CD4-positive, alpha-beta T cell treated with Interleukin-15 for 1 hour (primary cell): ENCODE measurements around the gene SHC2.

Experiments
- DNase-seq: peaks from one replicate; pipeline ENCODE4 v3.0.0-alpha.2; 2020

Gene SHC2, protein sequence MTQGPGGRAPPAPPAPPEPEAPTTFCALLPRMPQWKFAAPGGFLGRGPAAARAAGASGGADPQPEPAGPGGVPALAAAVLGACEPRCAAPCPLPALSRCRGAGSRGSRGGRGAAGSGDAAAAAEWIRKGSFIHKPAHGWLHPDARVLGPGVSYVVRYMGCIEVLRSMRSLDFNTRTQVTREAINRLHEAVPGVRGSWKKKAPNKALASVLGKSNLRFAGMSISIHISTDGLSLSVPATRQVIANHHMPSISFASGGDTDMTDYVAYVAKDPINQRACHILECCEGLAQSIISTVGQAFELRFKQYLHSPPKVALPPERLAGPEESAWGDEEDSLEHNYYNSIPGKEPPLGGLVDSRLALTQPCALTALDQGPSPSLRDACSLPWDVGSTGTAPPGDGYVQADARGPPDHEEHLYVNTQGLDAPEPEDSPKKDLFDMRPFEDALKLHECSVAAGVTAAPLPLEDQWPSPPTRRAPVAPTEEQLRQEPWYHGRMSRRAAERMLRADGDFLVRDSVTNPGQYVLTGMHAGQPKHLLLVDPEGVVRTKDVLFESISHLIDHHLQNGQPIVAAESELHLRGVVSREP

GRCh38 chr19:460877-461720 lies at the start of gene SHC2:
SHC2 (minus strand) TSS chr19:461033; CDS start chr19:460996, 37 bp downstream.
- no peak for DNase-seq

- DNase-seq: no peak
These were observed 47.6 kb upstream of the SHC2 start for GRCh38 chr19:508204-509150.

DNA sequence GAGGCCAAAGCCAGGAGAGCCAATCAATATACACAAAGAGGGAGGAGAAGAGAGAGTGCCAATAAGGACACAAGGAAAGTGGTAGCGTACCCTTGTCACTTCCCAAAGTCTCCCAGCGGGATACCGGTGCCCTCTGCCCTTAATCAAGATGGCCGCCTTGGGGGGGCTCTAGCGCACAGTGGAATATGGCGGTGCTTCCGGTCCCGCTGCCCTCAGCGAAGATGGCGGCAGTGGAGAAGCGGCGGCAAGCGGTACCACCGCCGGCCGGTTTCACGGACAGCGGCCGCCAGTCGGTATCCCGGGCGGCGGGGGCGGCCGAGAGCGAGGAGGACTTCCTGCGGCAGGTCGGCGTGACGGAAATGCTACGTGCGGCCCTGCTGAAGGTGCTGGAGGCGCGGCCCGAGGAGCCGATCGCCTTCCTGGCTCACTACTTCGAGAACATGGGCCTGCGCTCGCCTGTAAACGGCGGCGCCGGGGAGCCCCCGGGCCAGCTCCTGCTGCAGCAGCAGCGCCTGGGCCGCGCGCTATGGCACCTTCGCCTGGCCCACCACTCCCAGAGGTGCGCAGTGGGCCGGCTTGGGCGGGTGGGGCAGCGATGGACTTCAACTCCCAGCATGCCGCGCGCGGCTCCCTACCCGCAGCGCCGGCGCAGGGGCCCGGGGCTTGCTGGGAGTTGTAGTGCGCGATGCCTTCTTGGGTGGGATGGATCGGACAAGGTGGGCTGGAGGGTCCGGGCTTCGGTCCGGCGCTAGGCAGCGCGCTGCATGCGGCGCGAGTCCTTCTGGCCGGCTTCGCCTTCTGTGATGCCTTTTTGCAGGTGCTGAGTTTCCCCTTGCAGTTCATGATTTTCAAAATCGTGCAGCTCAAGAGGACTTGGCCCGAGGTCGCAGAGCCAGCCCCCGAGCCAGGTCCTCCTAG lies 46.7 kb upstream of the SHC2 start, which contains the start of gene TPGS1:
Gene TPGS1, plus strand, starts transcription at position 212 of the 918 bp plus-strand sequence. Its CDS starts 10 bp downstream, at position 222.
- peak; percentile 70 for DNase-seq

DNA sequence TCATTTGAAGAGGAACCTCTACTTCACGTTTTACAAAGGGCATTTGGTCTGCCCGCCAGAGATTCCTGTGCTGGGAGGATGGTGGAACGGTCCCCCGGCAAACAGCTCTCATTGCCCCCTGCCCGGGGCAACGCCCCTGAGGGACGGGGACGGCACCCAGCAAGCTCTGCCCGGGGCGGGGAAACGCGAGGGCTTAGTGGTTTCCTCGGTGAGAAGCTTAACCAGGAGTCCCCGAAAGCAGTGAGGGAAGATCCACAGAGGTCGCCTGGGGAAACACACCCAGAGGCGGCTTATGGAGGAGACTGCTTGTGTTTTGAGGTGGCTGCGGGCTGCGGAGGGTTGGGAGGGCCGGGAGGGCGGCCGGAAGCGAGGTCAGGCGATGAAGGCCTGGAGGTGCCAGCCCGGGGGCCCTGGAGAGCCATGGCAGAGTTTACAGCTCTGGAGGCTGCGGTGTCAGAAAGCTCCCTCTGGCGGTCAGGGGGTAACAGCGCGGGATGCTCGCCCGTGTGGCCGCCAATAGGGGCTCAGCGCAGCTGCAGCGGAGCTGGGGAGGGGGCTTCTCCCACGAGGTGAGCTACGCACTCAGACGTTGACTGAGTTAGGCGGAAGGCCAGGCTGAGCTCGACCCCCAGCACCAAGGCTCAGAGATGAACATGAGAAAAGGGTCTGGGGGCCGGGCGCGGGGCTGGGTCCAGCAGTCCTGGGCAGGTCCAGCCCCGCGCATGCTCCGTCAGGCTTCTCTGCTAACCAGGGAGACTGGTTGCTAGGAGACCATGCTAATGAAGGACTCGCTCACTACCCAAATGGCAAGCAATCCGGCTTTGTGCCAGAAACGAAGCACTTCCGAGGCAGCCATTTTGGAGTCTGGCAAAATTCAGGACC lies 45.8 kb upstream of the SHC2 start:
- peak; percentile 97 for DNase-seq

GRCh38 chr19:504616-505015 lies 43.8 kb upstream of the SHC2 start:
- no peak for DNase-seq

DNA sequence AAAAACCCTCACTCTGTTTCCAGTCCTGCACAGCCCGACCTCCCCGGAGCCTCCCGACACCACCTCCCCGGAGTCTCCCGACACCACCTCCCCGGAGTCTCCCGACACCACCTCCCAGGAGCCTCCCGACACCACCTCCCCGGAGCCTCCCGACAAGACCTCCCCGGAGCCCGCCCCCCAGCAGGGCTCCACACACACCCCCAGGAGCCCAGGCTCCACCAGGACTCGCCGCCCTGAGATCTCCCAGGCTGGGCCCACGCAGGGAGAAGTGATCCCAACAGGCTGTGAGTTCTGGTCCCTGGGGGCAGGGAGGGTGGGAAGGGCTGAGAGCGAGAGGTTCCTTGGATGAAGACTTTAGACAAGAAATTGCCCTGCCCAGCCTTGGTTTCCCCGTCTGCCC lies 40.8 kb upstream of the SHC2 start:
- no peak for DNase-seq

DNA sequence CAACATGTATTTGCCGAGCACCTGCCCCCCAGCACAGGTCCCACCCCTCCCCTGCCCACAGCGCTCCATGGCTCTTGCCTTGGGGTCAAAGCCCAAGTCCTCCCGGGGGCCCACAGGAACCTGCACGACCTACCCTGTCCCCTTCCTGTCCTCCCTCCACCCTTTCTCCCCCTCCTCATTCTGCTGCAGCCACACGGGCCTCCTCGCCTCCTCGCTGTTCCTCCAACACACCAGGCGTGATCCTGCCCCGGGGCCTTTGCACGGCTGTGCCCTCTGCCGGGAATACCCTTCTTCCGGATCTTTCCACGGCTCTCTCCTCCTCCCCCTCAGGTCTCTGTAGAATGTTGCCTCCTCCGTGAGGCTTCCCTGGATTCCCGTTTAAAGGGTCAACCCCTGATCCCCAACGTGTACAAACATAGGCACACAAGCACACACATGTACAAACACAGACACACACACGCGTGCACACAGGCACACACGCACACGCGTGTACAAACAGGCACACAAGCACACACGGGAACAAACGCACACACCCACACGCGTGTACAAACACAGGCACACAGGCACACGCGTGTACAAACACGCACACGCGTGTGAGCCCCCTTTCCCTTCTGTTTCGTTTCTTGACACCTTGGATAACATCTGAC lies 38.3 kb upstream of the SHC2 start:
- no peak for DNase-seq

DNA sequence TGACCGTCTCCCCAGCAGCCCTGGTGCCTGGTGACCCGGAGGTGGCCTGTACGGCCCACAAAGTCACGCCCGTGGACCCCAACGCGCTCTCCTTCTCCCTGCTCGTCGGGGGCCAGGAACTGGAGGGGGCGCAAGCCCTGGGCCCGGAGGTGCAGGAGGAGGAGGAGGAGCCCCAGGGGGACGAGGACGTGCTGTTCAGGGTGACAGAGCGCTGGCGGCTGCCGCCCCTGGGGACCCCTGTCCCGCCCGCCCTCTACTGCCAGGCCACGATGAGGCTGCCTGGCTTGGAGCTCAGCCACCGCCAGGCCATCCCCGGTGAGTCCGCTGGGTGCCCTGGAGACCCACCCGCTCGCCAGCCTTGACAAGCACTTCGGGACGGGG lies 37.7 kb upstream of the SHC2 start:
- DNase-seq: no peak

- no peak for DNase-seq
These were observed 37.2 kb upstream of the SHC2 start for GRCh38 chr19:497869-498510.

- DNase-seq: no peak
These were observed 36.6 kb upstream of the SHC2 start for GRCh38 chr19:497491-497868.

DNA sequence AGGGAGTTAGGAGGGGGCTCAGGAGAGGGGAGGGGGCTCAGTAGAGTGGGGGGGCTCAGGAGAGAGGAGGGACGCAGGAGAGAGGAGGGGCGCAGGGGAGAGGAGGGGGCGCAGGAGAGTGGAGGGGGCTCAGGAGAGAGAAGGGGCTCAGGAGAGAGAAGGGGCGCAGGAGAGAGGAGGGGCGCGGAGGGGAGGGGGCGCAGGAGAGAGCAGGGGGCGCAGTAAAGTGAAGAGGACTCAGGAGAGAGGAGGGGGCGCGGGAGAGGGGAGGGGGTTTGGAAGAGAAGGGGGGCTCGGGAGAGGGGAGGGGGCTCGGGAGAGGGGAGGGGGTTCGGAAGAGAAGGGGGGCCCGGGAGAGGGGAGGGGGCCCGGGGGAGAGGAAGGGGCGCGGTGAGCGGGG lies 36.2 kb upstream of the SHC2 start:
- DNase-seq: no peak

- no peak for DNase-seq
These were observed 35.4 kb upstream of the SHC2 start, which contains the start of gene MADCAM1 for GRCh38 chr19:496112-496665. MADCAM1 (plus strand) TSS chr19:496486; CDS start chr19:496500, 14 bp downstream.

GRCh38 chr19:495402-496111 lies 34.7 kb upstream of the SHC2 start:
- peak; percentile 33 for DNase-seq

DNA sequence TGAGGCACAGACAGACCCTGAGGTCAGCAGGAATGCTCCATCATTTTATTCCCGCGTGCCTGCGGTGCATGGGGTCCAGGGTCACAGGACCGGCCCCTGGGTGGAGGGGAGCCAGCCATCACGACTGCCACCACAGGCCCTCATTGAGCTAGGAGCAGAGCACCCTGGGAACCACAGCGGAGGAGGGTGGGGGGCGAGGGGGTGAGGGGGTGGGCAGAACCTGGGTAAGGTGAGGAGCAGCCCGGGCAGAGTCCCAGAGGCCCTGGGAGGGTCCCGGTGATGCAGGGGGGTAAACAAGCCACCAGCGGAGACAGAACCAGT lies 34.2 kb upstream of the SHC2 start:
- no peak for DNase-seq

DNA sequence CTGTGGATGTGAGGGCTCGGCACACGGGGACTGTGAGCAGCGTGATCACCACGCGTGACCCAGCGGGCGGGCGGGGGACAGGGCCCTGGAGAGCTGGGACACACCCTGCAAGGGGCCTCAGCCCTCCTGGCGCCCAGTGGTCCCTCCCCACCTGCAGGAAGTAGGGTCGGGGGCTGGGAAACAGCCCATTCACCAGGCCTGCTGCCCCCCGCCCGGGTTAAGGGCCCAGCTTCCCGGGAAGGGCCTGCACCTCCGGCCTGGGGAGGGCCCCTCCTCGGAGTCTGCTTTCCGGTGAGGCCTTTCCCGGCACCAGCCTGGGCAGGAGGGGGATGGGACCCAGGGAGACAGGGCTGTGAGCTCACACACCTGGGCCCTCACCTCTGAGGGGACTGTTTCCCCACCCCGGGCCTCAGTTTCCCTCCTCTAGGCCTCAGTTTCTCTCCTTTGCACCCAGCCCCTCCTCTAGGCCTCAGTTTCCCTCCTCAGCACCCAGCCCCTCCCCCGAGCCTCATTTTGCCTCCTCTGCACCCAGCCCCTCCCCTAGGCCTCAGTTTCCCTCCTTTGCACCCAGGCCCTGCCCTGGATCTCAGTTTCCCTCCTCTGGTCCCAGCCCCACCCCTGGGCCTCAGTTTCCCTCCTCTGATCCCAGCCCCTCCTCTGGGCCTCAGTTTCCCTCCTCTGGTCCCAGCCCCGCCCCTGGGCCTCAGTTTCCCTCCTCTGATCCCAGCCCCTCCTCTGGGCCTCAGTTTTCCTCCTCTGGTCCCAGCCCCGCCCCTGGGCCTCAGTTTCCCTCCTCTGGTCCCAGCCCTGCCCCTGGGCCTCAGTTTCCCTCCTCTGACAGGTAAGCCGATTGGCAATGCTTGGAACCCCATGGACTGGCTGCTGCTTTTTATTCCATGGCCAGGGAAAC lies 33.6 kb upstream of the SHC2 start:
- DNase-seq: no peak

DNA sequence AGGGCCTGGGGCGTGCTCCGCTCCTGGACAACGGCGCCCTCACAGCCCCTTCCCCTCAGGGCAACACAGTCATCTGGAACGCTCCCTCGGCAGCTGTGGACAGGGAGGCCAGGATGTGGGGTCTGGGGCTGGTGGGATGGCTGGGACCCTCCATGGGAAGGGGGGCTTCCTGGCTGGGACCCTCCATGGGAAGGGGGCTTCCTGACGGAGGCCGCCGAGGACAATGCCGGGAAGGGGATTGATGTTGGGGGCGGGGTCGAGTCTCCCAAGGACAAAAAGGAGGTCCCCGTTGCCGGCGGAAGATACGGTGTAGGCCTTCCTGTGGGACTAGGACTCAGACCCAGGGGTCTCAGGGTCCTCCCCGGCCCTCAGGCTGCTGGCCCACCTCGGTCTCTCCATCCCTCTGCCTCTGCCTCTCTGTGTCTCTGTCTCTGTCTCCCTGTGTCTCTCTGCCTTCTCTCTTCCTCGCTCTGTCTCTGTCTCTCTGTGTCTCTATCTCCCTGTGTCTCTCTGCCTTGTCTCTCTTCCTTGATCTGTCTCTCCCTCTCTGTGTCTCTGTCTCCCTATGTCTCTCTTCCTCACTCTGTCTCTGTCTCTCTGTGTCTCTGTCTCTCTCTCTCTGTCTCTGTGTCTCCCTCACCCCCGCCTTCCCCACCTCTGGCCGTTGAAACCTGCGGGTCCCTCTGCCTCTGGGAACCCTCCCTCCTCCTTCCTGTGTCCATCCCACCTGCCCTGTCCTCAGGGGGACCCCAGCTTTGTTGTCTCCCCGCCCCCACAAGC lies 32.7 kb upstream of the SHC2 start:
- DNase-seq: no peak
